ENCODE results near the gene PLEKHA7.

The PLEKHA7 gene

GRCh38 chr11:16839821-16840220, 174.4 kb downstream of the PLEKHA7 start:
- DNase-seq (ENCODE audit: low read depth), result no peak
- TF ChIP-seq, protein P1, sequence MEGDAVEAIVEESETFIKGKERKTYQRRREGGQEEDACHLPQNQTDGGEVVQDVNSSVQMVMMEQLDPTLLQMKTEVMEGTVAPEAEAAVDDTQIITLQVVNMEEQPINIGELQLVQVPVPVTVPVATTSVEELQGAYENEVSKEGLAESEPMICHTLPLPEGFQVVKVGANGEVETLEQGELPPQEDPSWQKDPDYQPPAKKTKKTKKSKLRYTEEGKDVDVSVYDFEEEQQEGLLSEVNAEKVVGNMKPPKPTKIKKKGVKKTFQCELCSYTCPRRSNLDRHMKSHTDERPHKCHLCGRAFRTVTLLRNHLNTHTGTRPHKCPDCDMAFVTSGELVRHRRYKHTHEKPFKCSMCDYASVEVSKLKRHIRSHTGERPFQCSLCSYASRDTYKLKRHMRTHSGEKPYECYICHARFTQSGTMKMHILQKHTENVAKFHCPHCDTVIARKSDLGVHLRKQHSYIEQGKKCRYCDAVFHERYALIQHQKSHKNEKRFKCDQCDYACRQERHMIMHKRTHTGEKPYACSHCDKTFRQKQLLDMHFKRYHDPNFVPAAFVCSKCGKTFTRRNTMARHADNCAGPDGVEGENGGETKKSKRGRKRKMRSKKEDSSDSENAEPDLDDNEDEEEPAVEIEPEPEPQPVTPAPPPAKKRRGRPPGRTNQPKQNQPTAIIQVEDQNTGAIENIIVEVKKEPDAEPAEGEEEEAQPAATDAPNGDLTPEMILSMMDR (conservative IDR thresholded peaks at IDR 0.05; ENCODE audit: low read depth, low read length), result no peak
- no peak overlapping the region for H3K4me3 ChIP-seq (ENCODE audit: low read depth, low read length)

DNA sequence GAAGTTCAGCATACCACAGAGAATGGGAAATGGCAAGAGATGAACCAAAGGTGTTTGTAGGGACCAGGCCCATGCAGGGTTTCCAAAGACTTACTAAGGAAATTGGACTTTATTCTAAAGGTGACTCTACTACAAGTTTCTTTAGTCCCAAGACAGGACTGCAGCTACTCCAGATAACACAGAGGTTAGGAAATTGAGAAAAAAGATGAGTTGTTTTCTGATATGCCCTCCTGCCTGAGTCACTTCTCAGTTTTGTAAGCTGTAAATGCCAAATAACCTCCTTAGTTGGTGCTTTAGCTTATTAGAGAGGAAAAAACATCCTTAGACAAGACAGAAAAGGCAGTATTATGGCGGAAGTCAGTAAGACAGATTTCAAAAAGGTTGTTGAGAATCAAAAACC, 179.8 kb downstream of the PLEKHA7 start:
- DNase-seq (ENCODE audit: low read depth), result no peak
- no peak overlapping the region for H3K4me3 ChIP-seq (ENCODE audit: low read depth, low read length)
- TF ChIP-seq, protein P1 (conservative IDR thresholded peaks at IDR 0.05; ENCODE audit: low read depth, low read length), result no peak

- TF ChIP-seq, protein P1 (conservative IDR thresholded peaks at IDR 0.05; ENCODE audit: low read depth, low read length), result no peak
- H3K4me3 ChIP-seq (ENCODE audit: low read depth, low read length), result no peak overlapping the region
- DNase-seq (ENCODE audit: low read depth), result no peak
Measured at GRCh38 chr11:16833026-16833425, 181.2 kb downstream of the PLEKHA7 start.

DNA sequence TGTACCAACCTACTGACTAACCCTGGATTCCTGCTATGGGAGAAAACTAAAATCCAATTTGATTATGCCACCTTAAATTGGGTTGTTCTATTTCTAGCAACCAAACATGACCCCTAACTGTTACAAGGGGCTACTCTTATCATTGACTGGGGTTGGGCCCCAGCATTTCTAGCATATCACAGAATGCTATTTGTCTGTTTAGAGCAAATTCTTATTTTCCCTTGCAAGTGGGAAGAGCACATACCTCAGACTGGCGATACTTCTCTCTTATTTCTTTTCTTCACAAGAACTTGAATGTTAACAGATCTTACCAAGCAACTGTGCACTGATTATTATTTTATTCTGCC, 182.0 kb downstream of the PLEKHA7 start:
- H3K4me3 ChIP-seq (ENCODE audit: low read depth, low read length), result no peak overlapping the region
- TF ChIP-seq, protein P1 (conservative IDR thresholded peaks at IDR 0.05; ENCODE audit: low read depth, low read length), result no peak
- DNase-seq (ENCODE audit: low read depth), result no peak

DNA sequence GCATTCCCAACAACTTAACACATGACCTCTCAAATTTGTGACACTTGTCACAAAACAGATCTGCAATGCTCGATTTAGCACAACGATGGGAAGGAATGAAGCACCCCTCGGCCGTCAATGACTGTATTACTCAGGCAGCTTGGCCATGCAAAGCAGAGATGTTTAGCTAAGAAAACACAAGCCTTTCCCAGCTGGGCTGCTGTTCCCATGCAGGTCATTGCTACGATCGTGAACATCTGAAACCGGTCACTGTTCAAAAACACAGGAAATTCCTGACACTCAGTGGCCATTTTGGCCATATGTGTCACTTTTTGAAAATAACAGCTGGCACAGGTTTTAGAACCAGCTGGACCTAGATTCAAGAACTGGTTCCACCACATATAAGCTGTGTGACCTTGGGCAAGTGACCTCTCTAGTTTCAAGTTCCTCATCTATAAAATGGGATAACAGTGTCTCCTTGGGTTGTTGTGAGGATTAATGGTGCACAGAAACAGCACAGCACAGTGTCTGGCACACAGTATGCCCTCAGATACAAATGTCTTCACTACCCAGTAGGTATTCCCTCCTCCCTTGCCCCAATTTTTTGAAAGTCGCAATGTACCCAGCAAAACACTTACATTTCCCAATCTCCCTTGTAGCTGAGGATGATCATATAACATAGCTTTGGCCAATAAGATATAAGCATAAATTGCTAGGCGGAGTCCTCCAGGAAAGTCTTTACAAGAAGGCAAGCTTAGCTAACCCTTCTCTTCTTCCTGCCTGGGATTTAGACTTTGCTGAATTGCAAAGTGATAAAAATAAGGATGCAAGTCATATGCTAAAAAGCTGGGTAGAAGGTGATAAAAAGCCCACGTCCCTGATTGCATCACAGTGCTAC, 182.7 kb downstream of the PLEKHA7 start:
- no peak overlapping the region for H3K4me3 ChIP-seq (ENCODE audit: low read depth, low read length)
- TF ChIP-seq, protein P1 (conservative IDR thresholded peaks at IDR 0.05; ENCODE audit: low read depth, low read length), result no peak
- peak; percentile 24 for DNase-seq (ENCODE audit: low read depth)

DNA sequence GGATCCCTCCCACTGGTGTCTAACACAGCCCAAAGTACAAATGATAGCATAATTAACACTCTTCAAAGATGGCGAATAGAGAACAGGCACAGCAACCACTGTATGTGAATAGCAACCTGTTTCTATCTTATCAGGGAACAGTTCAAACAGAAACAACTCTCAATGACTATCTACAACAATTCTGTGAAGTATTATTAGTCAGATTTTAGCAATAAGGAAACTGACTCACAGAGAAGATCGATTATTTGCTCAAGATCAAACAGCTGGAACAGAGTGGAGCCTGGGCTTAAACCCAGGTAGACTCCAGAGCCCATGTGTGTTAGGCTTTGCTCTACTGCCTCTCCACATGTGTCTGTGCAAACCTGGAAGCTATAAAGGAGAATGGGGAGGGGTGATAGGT, 187.1 kb downstream of the PLEKHA7 start:
- DNase-seq (ENCODE audit: low read depth), result no peak
- no peak overlapping the region for H3K4me3 ChIP-seq (ENCODE audit: low read depth, low read length)
- TF ChIP-seq, protein P1 (conservative IDR thresholded peaks at IDR 0.05; ENCODE audit: low read depth, low read length), result no peak

DNA sequence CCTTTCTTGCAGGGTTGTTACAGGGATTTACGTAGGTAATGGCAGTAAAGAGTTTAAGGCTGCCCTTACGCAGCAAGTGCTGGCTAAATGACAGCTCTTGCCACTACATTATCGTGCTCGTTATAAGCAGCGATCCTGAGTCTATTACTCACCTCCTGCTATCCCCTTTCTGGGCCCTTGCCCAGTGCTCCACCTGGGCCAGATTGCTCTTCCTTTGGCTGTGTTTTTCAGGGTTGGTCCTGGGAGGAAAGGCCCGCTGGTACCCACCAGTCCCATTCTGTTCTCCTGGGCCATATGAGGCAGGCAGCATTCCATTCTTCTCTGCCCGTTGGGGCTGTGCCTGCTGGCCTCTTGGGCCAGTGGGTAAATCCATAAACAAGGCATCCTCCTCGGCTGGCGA, 188.2 kb downstream of the PLEKHA7 start:
- no peak for DNase-seq (ENCODE audit: low read depth)
- TF ChIP-seq, protein P1 (conservative IDR thresholded peaks at IDR 0.05; ENCODE audit: low read depth, low read length), result no peak
- H3K4me3 ChIP-seq (ENCODE audit: low read depth, low read length), result no peak overlapping the region
